HG03439 (cell line): ENCODE measurements around the gene LYAR.
A peak's percentile ranks its signal among the peaks of the same experiment; 100 is the strongest.
"Not testable (repeated sequence)": the region's sequence is repeated elsewhere in the genome, so short reads cannot be mapped to it uniquely, and the experiment has no call there.

Experiments
- ATAC-seq: cut with Tn5 transposase; IDR thresholded peaks from one replicate; pipeline ENCODE4 v1.9.1; 2021; ENCODE audit warnings: mild to moderate bottlenecking, moderate library complexity; ENCODE audit not compliant: unreplicated experiment

The LYAR gene

GRCh38 chr4:4267981-4268380 is 22.0 kb downstream of the LYAR start:
- no peak for ATAC-seq

- no peak for ATAC-seq
Observed at GRCh38 chr4:4260185-4260751, 29.7 kb downstream of the LYAR start.

GRCh38 chr4:4259484-4260100 is 30.4 kb downstream of the LYAR start:
- no peak for ATAC-seq

GRCh38 chr4:4257705-4258104 is 32.2 kb downstream of the LYAR start:
- ATAC-seq: not testable (repeated sequence)

- ATAC-seq: no peak
Observed at GRCh38 chr4:4256799-4257198, 33.2 kb downstream of the LYAR start.

- ATAC-seq: no peak
Observed at GRCh38 chr4:4254666-4255065, 35.3 kb downstream of the LYAR start.

GRCh38 chr4:4254199-4254598 is 35.8 kb downstream of the LYAR start:
- ATAC-seq: no peak

GRCh38 chr4:4249866-4250265 is 40.1 kb downstream of the LYAR start:
- no peak for ATAC-seq

- not testable (repeated sequence) for ATAC-seq
Observed at GRCh38 chr4:4249342-4249741, 40.6 kb downstream of the LYAR start.

- ATAC-seq: no peak
Observed at GRCh38 chr4:4248885-4249203, 41.1 kb downstream of the LYAR start.

- peak; percentile 97 for ATAC-seq
Observed at GRCh38 chr4:4248029-4248884, 41.7 kb downstream of the LYAR start, which contains the start of gene TMEM128. TMEM128 (minus strand) TSS chr4:4248223; CDS start chr4:4248202, 21 bp downstream.

GRCh38 chr4:4247696-4248028 is 42.3 kb downstream of the LYAR start:
- ATAC-seq: no peak

GRCh38 chr4:4245172-4245571 is 44.8 kb downstream of the LYAR start:
- no peak for ATAC-seq

- ATAC-seq: not testable (repeated sequence)
Observed at GRCh38 chr4:4239551-4239950, 50.4 kb downstream of the LYAR start.

- no peak for ATAC-seq
Observed at GRCh38 chr4:4233610-4234009, 56.3 kb downstream of the LYAR start.

- no peak for ATAC-seq
Observed at GRCh38 chr4:4228356-4228668, 61.6 kb downstream of the LYAR start.

- ATAC-seq: no peak
Observed at GRCh38 chr4:4227510-4228355, 62.2 kb downstream of the LYAR start.

- no peak for ATAC-seq
Observed at GRCh38 chr4:4226606-4227438, 63.1 kb downstream of the LYAR start, which contains the start of gene OTOP1. OTOP1 (minus strand) TSS chr4:4226929; CDS start chr4:4226864, 65 bp downstream.

- ATAC-seq: no peak
Observed at GRCh38 chr4:4225915-4226605, 63.9 kb downstream of the LYAR start.
